CD14-positive monocyte (primary cell): ENCODE results near the gene EYS. TPM values are rescaled to one million over a fixed set of nuclear protein-coding genes. Genes with fewer than 3 reads are reported as not detected.
A peak's percentile ranks its signal among the peaks of the same experiment; 100 is the strongest.

ENCODE experiments used
- DNase-seq, 3 donors: peaks; one replicate each; pipeline ENCODE4 v3.0.0-alpha.2; 2011 to 2022
- H2AFZ ChIP-seq: 2 replicates; pipeline ENCODE4 v1.6.0; 2012; ENCODE audit warnings: mild to moderate bottlenecking, low read depth, low read length, inconsistent platforms; ENCODE audit not compliant: insufficient read depth, poor library complexity, severe bottlenecking
- H3K27ac ChIP-seq, 2 donors: 1 replicate in 1 of 2; 2 replicates in 1 of 2; pipeline ENCODE4 v1.5.1; 2012 to 2013; ENCODE audit warnings: low read length in 2 of 2, control low read depth in 1 of 2, inconsistent platforms in 1 of 2, low read depth in 1 of 2, mild to moderate bottlenecking in 1 of 2
- H3K27me3 ChIP-seq, 2 donors: one replicate each; pipeline versions ENCODE4 v1.6.0 to v1.6.1; 2011 to 2013; ENCODE audit warnings: low read length in 2 of 2; ENCODE audit not compliant: control insufficient read depth in 2 of 2, insufficient read depth in 2 of 2
- H3K36me3 ChIP-seq, 2 donors: replicated peaks in 1 of 2; 1 replicate in 1 of 2; 2 replicates in 1 of 2; pipeline versions ENCODE4 v1.5.1 to v1.6.1; 2012 to 2013; ENCODE audit warnings: low read length in 2 of 2, control low read depth in 1 of 2, inconsistent platforms in 1 of 2, mild to moderate bottlenecking in 1 of 2; ENCODE audit not compliant: insufficient read depth in 2 of 2, control insufficient read depth in 1 of 2
- H3K4me1 ChIP-seq, 2 donors: 1 replicate in 1 of 2; 2 replicates in 1 of 2; pipeline versions ENCODE4 v1.5.1 to v1.6.1; 2012 to 2013; ENCODE audit warnings: low read length in 2 of 2, control low read depth in 1 of 2, inconsistent platforms in 1 of 2, mild to moderate bottlenecking in 1 of 2, moderate library complexity in 1 of 2; ENCODE audit not compliant: insufficient read depth in 2 of 2, control insufficient read depth in 1 of 2
- H3K4me2 ChIP-seq: replicated peaks from 2 replicates; pipeline ENCODE3; 2012; ENCODE audit warnings: low read length, moderate library complexity, mild to moderate bottlenecking; ENCODE audit not compliant: poor library complexity, severe bottlenecking; ENCODE audit errors: extremely low read depth
- H3K4me3 ChIP-seq, 3 experiments: fragments of 200-600 bp in 1 of 3; sonication (generic) in 1 of 3; replicated peaks in 1 of 3; 1 replicate in 2 of 3; 2 replicates in 1 of 3; pipeline ENCODE4 v1.5.1; 2011 to 2013; ENCODE audit warnings: low read length in 3 of 3, mild to moderate bottlenecking in 3 of 3, control low read depth in 2 of 3, low read depth in 2 of 3, inconsistent platforms in 1 of 3, moderate library complexity in 1 of 3
- H3K79me2 ChIP-seq: 2 replicates; pipeline ENCODE4 v1.6.0; 2012; ENCODE audit warnings: mild to moderate bottlenecking, control low read depth, inconsistent platforms, low read length, moderate library complexity; ENCODE audit not compliant: insufficient read depth
- H3K9ac ChIP-seq: 2 replicates; pipeline ENCODE4 v1.6.0; 2017; ENCODE audit warnings: low read length, mild to moderate bottlenecking; ENCODE audit not compliant: insufficient read depth, poor library complexity, severe bottlenecking
- H3K9me3 ChIP-seq, 2 donors: replicated peaks in 1 of 2; 1 replicate in 1 of 2; 2 replicates in 1 of 2; pipeline versions ENCODE4 v1.5.1 to v1.6.1; 2012 to 2013; ENCODE audit warnings: low read length in 2 of 2, control low read depth in 1 of 2; ENCODE audit not compliant: control insufficient read depth in 1 of 2, insufficient read depth in 1 of 2
- H4K20me1 ChIP-seq: 2 replicates; pipeline ENCODE4 v1.6.0; 2012; ENCODE audit warnings: mild to moderate bottlenecking, low read length, control low read depth, moderate library complexity; ENCODE audit not compliant: insufficient read depth
- H3K27ac Mint-ChIP-seq, 7 donors: one replicate each; pipeline ENCODE4 v1.8.0; 2020; ENCODE audit warnings: mild to moderate bottlenecking in 7 of 7, mixed read lengths in 7 of 7, moderate library complexity in 6 of 7, inconsistent platforms in 2 of 7
- H3K27me3 Mint-ChIP-seq, 3 donors: one replicate each; pipeline ENCODE4 v1.8.0; 2021 to 2022; ENCODE audit warnings: low read depth in 3 of 3, mild to moderate bottlenecking in 3 of 3, mixed read lengths in 3 of 3, moderate library complexity in 3 of 3, inconsistent platforms in 1 of 3
- H3K36me3 Mint-ChIP-seq, 2 donors: one replicate each; pipeline ENCODE4 v1.8.0; 2020; ENCODE audit warnings: mixed read lengths in 2 of 2, inconsistent platforms in 1 of 2, mild to moderate bottlenecking in 1 of 2
- H3K4me1 Mint-ChIP-seq: one replicate; pipeline ENCODE4 v1.8.0; 2020; ENCODE audit warnings: mild to moderate bottlenecking, mixed read lengths
- H3K4me3 Mint-ChIP-seq, 2 donors: one replicate each; pipeline ENCODE4 v1.8.0; 2020; ENCODE audit warnings: mild to moderate bottlenecking in 2 of 2, mixed read lengths in 2 of 2, moderate library complexity in 1 of 2
- H3K9me3 Mint-ChIP-seq, 7 donors: one replicate each; pipeline ENCODE4 v1.8.0; 2020 to 2022; ENCODE audit warnings: mixed read lengths in 7 of 7, mild to moderate bottlenecking in 6 of 7, moderate library complexity in 6 of 7, inconsistent platforms in 2 of 7
- WGBS: methylation state at CpG from one replicate; pipeline ENCODE4 v1.1.5; 2013; ENCODE audit warnings: missing lambda C conversion rate; ENCODE audit not compliant: insufficient coverage; 5-methylcytosine and 5-hydroxymethylcytosine counted together
- intact Hi-C, 2 donors: fragments of 100-400 bp; cut with micrococcal nuclease; formaldehyde crosslinking; loops; one replicate each; pipeline versions ENCODE4 v1.15.0 to v1.15.1; 2023
- polyA plus RNA-seq, 3 donors: library from polyadenylated mRNA; depleted of rRNA in 1 of 3; unstranded in 2 of 3; stranded (reverse) in 1 of 3; fragments of 300-500 nt in 2 of 3; fragments of >200 nt in 1 of 3; fragmentation: Illumina TruSeq in 2 of 3; gene quantifications; 1 replicate in 2 of 3; 2 replicates in 1 of 3; pipeline ENCODE4 v1.2.3, GENCODE V29; 2012 to 2021
- TF ChIP-seq, protein P1 (sequence below): fragments of 200-600 bp; IDR thresholded peaks from one replicate; pipeline ENCODE4 v1.8.0; 2022; ENCODE audit warnings: antibody characterized with exemption, mild to moderate bottlenecking

Gene EYS
- polyA plus RNA-seq, 3 donors: 0.01 to 0.03 TPM; not detected in 1

DNA sequence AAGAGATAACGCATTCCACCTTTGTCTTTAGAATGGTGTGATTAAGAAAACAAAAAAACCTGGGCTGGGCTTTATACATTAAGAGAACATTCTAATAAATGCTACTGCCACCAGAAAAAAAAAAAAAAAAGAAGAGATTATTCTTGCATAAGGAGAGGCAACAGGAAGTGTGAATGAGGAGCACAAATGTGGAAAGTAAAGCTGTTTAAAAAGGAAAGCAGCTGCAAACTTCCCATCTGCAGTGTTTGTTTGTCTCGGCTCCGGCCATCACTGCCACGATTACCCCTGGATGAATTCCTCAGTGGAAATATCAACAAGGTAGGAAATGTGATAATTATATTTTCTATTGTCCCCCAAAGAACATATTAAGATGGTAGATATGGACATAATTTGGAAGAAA is 1847.5 kb downstream of the EYS start:
- H3K9me3 ChIP-seq: no peaks in the 10 kb centered on the region
- peak overlapping the region; percentile 53 to 90 for H3K4me3 Mint-ChIP-seq
- peak overlapping the region; percentile 52 for H3K4me2 ChIP-seq
- H3K79me2 ChIP-seq: no peaks in the 10 kb centered on the region
- H3K27me3 Mint-ChIP-seq: peaks cover 0 to 2% (median 0%) of the 10 kb centered on the region in 3 donors
- no peaks in the 10 kb centered on the region for H3K36me3 ChIP-seq
- no peaks in the 10 kb centered on the region for H3K9me3 Mint-ChIP-seq
- no peaks in the 10 kb centered on the region for H3K27me3 ChIP-seq
- H3K4me1 Mint-ChIP-seq: peaks cover 21% of the 10 kb centered on the region
- DNase-seq: peak in 2 of 3 donors; percentile 2 to 16
- H3K9ac ChIP-seq: no peak overlapping the region
- TF ChIP-seq, protein P1, sequence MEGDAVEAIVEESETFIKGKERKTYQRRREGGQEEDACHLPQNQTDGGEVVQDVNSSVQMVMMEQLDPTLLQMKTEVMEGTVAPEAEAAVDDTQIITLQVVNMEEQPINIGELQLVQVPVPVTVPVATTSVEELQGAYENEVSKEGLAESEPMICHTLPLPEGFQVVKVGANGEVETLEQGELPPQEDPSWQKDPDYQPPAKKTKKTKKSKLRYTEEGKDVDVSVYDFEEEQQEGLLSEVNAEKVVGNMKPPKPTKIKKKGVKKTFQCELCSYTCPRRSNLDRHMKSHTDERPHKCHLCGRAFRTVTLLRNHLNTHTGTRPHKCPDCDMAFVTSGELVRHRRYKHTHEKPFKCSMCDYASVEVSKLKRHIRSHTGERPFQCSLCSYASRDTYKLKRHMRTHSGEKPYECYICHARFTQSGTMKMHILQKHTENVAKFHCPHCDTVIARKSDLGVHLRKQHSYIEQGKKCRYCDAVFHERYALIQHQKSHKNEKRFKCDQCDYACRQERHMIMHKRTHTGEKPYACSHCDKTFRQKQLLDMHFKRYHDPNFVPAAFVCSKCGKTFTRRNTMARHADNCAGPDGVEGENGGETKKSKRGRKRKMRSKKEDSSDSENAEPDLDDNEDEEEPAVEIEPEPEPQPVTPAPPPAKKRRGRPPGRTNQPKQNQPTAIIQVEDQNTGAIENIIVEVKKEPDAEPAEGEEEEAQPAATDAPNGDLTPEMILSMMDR: no peak
- peaks cover 7 to 11% of the 10 kb centered on the region in 2 donors for H3K4me1 ChIP-seq
- H3K27ac Mint-ChIP-seq: peak overlapping the region in 4 of 7 donors; percentile 12 to 80 (median 76)
- H3K4me3 ChIP-seq: peak overlapping the region in 2 of 3 experiments; percentile 10 to 48
- intact Hi-C loops: no loop called here
- WGBS: no CpG with 5 or more reads among the region's 4 CpGs
- H4K20me1 ChIP-seq: no peaks in the 10 kb centered on the region
- H3K36me3 Mint-ChIP-seq: no peaks in the 10 kb centered on the region
- H2AFZ ChIP-seq: no peak overlapping the region
- peak overlapping the region in 1 of 2 donors; percentile 15 for H3K27ac ChIP-seq

DNA sequence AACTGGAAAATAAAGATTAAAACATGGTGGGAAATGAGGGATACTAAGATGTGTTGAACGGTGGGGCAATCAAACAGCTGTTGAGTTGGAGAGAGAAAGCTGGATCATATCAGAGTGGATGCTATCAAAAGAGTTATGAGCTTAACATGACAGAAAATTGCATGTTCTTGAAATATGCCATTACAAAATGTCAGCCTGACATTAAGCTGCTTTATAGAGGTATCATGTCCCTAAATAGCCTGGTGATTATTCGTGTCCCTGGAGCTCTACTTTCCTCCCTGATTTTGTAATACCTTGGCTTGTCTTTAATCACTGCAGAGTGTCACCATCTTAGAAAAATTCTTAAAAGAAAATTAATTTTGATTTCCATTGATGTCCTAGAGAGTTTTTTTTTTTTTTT is 1848.3 kb downstream of the EYS start:
- intact Hi-C loops: no loop called here
- no peaks in the 10 kb centered on the region for H3K27me3 Mint-ChIP-seq
- WGBS: 100% methylated on average over 1 of the region's 2 CpGs
- Histone ChIP-seq H3K4me3 (no peak overlapping the region), H2AFZ (peak overlapping the region; percentile 30), H3K27ac (no peak overlapping the region), H3K27me3 (no peaks in the 10 kb centered on the region), H3K9me3 (no peaks in the 10 kb centered on the region), H4K20me1 (no peaks in the 10 kb centered on the region), H3K4me1 (peaks cover 7 to 11% of the 10 kb centered on the region in 2 donors), H3K36me3 (no peaks in the 10 kb centered on the region), H3K4me2 (no peak overlapping the region), H3K79me2 (no peaks in the 10 kb centered on the region), H3K9ac (no peak overlapping the region)
- no peak overlapping the region for H3K4me3 Mint-ChIP-seq
- peaks cover 23% of the 10 kb centered on the region for H3K4me1 Mint-ChIP-seq
- H3K9me3 Mint-ChIP-seq: no peaks in the 10 kb centered on the region
- TF ChIP-seq, protein P1: no peak
- H3K36me3 Mint-ChIP-seq: no peaks in the 10 kb centered on the region
- DNase-seq: no peak
- H3K27ac Mint-ChIP-seq: no peak overlapping the region
